K562 (cell line): Measurements from ENCODE around the gene ZDHHC22. TPM values are rescaled to one million over a fixed set of nuclear protein-coding genes. Genes with fewer than 3 reads are reported as not detected.

Experiments
- ATAC-seq: fragments of 200-7000 bp; cut with Tn5 transposase; 3 replicates; pipeline ENCODE4 v1.9.1; 2020; ENCODE audit warnings: moderate library complexity
- BruUV-seq: library from RNA; stranded (reverse); fragments of 400-500 nt; replicated peaks from 2 replicates; lab custom pipeline; 2021; lab: Mats Ljungman, UMichigan
- CTCF ChIA-PET: fragments of 300-600 bp; formaldehyde crosslinking; extraction: SDS; loops from one replicate; lab custom pipeline; 2021; ENCODE audit warnings: low intra/inter-chr PET ratio; lab: Yijun Ruan, JAX
- POLR2A ChIA-PET: fragments of 300-600, 350-650 bp; sonication (Branson Sonifier 250); formaldehyde crosslinking; extraction: SDS; loops from one replicate; lab custom pipeline; 2021; ENCODE audit warnings: antibody characterized with exemption, inconsistent platforms; lab: Yijun Ruan, JAX
- DNase-seq, 4 experiments: peaks; one replicate each; pipeline versions ENCODE4 v3.0.0 to v3.0.0-alpha.2; 2011 to 2018; ENCODE audit warnings: low spot score in 3 of 4, mixed read lengths in 3 of 4; ENCODE audit errors: extremely low read depth in 1 of 4
- FAIRE-seq: peaks from 2 replicates; lab custom pipeline; 2011; peaks lifted over from hg19 to GRCh38; lab: Jason Lieb, UNC
- H2AFZ ChIP-seq: 2 replicates; pipeline ENCODE4 v1.6.0; 2011; ENCODE audit warnings: low read depth, low read length, control low read depth, inconsistent platforms
- H3K27ac ChIP-seq: fragments of 200-600 bp; 3 replicates; pipeline ENCODE4 v1.8.0; 2011; ENCODE audit warnings: low read depth, mild to moderate bottlenecking, control low read depth, inconsistent platforms, low read length, moderate library complexity, mixed read lengths; ENCODE audit errors: extremely low read depth
- H3K27me3 ChIP-seq, 2 experiments: fragments of 300-600 bp in 1 of 2; 2 replicates in 1 of 2; 3 replicates in 1 of 2; pipeline versions ENCODE4 v1.6.0 to v1.8.0; 2011; ENCODE audit warnings: inconsistent platforms in 2 of 2, low read length in 2 of 2, mild to moderate bottlenecking in 1 of 2, mixed read lengths in 1 of 2, moderate library complexity in 1 of 2; ENCODE audit not compliant: control insufficient read depth in 2 of 2, insufficient read depth in 2 of 2
- H3K36me3 ChIP-seq: fragments of 300-600 bp; 3 replicates; pipeline ENCODE4 v1.8.0; 2011; ENCODE audit warnings: mild to moderate bottlenecking, low read length, inconsistent platforms; ENCODE audit not compliant: control insufficient read depth, insufficient read depth
- H3K4me1 ChIP-seq, 2 experiments: fragments of 200-600 bp in 1 of 2; replicated peaks in 1 of 2; 2 replicates in 1 of 2; 3 replicates in 1 of 2; pipeline versions ENCODE4 v1.5.1 to v1.8.0; 2011; ENCODE audit warnings: inconsistent platforms in 2 of 2, low read length in 2 of 2, mild to moderate bottlenecking in 1 of 2, mixed read lengths in 1 of 2, moderate library complexity in 1 of 2; ENCODE audit not compliant: control insufficient read depth in 2 of 2, insufficient read depth in 2 of 2
- H3K4me2 ChIP-seq: 2 replicates; pipeline ENCODE4 v1.6.1; 2011; ENCODE audit warnings: low read length, control low read depth, inconsistent platforms, mixed read lengths; ENCODE audit not compliant: insufficient read depth
- H3K4me3 ChIP-seq: fragments of 200-600 bp; sonication (generic), shearing (Covaris generic); 2 replicates; pipeline ENCODE4 v1.5.1; 2016; ENCODE audit warnings: control low read depth, inconsistent platforms
- H3K79me2 ChIP-seq: fragments of 200-600 bp; 3 replicates; pipeline ENCODE4 v1.8.0; 2011; ENCODE audit warnings: low read length, inconsistent platforms; ENCODE audit not compliant: control insufficient read depth, insufficient read depth
- H3K9ac ChIP-seq, 2 experiments: 2 replicates each; pipeline versions ENCODE4 v1.6.0 to v1.6.1; 2011; ENCODE audit warnings: low read depth in 2 of 2, low read length in 2 of 2, control low read depth in 1 of 2, inconsistent platforms in 1 of 2, mild to moderate bottlenecking in 1 of 2, mixed read lengths in 1 of 2; ENCODE audit not compliant: insufficient read depth in 1 of 2
- H3K9me1 ChIP-seq: one replicate; pipeline ENCODE4 v1.6.0; 2011; ENCODE audit warnings: inconsistent platforms, mild to moderate bottlenecking, low read length, moderate library complexity; ENCODE audit not compliant: control insufficient read depth, insufficient read depth
- H3K9me3 ChIP-seq: replicated peaks from 2 replicates; pipeline ENCODE4 v1.5.1; 2011; ENCODE audit warnings: low read depth, low read length, inconsistent platforms; ENCODE audit not compliant: control insufficient read depth, insufficient read depth
- H4K20me1 ChIP-seq: replicated peaks from 2 replicates; pipeline ENCODE4 v1.6.1; 2011; ENCODE audit warnings: low read length, inconsistent platforms, mixed read lengths; ENCODE audit not compliant: control insufficient read depth, insufficient read depth
- CGGBP1 ChIP-seq: fragments of 250-450 bp; sonication (Bioruptor Pico); IDR thresholded peaks from 2 replicates; pipeline ENCODE4 v1.9.0; 2021; ENCODE audit warnings: mild to moderate bottlenecking
- NR2C1 ChIP-seq, 2 experiments: fragments of 450-650 bp; IDR thresholded peaks; 2 replicates each; pipeline ENCODE4 v1.6.1; 2017; ENCODE audit warnings: mild to moderate bottlenecking in 2 of 2, antibody characterized with exemption in 1 of 2, inconsistent platforms in 1 of 2, missing compliant biosample characterization in 1 of 2, missing genetic modification characterization in 1 of 2
- RFX1 ChIP-seq: fragments of 450-650 bp; IDR thresholded peaks from 2 replicates; pipeline ENCODE4 v1.6.1; 2016; ENCODE audit warnings: mild to moderate bottlenecking, moderate library complexity
- SP1 ChIP-seq: sonication (generic); formaldehyde crosslinking; IDR thresholded peaks from 2 replicates; pipeline ENCODE4 v1.8.1; 2022; ENCODE audit warnings: mild to moderate bottlenecking, missing genetic modification reagents
- ZFP30 ChIP-seq: fragments of 250-450 bp; sonication (Bioruptor Pico); IDR thresholded peaks from 2 replicates; pipeline ENCODE4 v1.8.0; 2022; ENCODE audit warnings: moderate library complexity, mild to moderate bottlenecking, inconsistent platforms, borderline replicate concordance
- ZNF644 ChIP-seq: fragments of 200-800 bp; sonication (Bioruptor generic); IDR thresholded peaks from 2 replicates; pipeline ENCODE4 v1.6.1; 2016; ENCODE audit warnings: low read depth, missing genetic modification characterization, missing compliant biosample characterization
- ZNF77 ChIP-seq: fragments of 250-450 bp; sonication (Bioruptor Pico); IDR thresholded peaks from 2 replicates; pipeline ENCODE4 v1.5.0; 2020
- WGBS: fragments of 100-300 bp; shearing (Covaris generic); methylation state at CpG from one replicate; pipeline ENCODE4 v1.1.6; 2016; ENCODE audit warnings: low coverage, mixed read lengths; ENCODE audit not compliant: insufficient coverage; ENCODE audit errors: missing lambda C conversion rate; 5-methylcytosine and 5-hydroxymethylcytosine counted together
- in situ Hi-C: fragments of 300-500 bp; cut with MboI; formaldehyde crosslinking; loops from 4 replicates; pipeline ENCODE4 v1.15.0; 2018; ENCODE audit warnings: inconsistent platforms, mixed read lengths
- intact Hi-C: fragments of 100-400 bp; cut with micrococcal nuclease; formaldehyde crosslinking; loops from 2 replicates; pipeline ENCODE4 v1.14.2; 2022
- polyA plus RNA-seq, 8 experiments: library from polyadenylated mRNA; depleted of rRNA in 4 of 8; stranded (reverse) in 5 of 8; unstranded in 3 of 8; fragments of >200 nt; fragmentation: Nextera tagmentation in 2 of 8; fragmentation: Illumina TruSeq in 1 of 8; extraction: Ambion mirVana in 2 of 8; extraction: Trizol in 1 of 8; gene quantifications; 2 replicates each; pipeline versions ENCODE4 v1.2.1 to v1.2.3, GENCODE V29; 2011 to 2014; ENCODE audit warnings: inconsistent platforms in 1 of 8, missing spikeins in 1 of 8
- total RNA-seq, 7 experiments: library from RNA; depleted of rRNA in 6 of 7; stranded (reverse); fragments of >200 nt in 6 of 7; fragmentation: Illumina TruSeq in 2 of 7; extraction: Trizol in 2 of 7; gene quantifications; 2 replicates each; pipeline versions ENCODE4 v1.2.1 to v1.2.3, GENCODE V29; 2011 to 2021; ENCODE audit warnings: low replicate concordance in 1 of 7
- TF ChIP-seq, protein P1 (sequence below): sonication (generic); formaldehyde crosslinking; IDR thresholded peaks from 2 replicates; pipeline ENCODE4 v1.8.0; 2023; ENCODE audit warnings: mild to moderate bottlenecking, missing genetic modification reagents

Gene ZDHHC22
- total and polyA plus RNA-seq, 9 of the 15 experiments (the other 6 are each of a cell fraction or from before 2014, with no cell fraction given): not detected

DNA sequence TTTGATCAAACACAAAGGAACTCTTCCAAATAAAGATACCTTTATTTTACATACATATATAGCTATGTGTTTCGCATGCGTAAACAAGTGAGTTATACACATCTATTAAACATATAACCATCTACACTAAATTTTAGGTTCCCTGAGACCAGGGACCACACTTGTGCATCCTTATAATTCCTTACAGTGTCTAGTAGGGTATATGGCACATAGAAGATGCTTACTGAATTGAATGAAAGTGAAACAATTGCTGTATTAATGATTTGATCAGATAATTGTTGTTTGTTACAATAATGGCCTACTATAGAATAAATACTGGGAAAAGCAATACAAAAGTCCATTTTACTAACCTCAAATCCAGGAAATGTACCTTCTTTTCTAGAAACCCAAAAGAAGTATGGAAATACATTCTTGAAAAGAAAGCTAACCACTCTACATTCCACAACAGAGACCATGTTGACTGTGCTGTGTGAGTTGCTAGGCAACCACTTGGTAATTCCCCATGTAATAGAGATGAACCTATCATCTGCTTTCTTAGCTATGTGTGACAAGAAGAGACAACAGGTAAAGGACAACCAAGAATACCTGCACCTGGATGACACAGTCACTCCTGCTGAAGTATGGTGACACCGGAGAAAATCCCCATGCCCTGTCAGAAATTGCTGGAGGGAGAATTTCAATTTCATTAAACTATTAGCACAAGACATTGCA, 55.4 kb downstream of the ZDHHC22 start:
- CTCF ChIA-PET: no interaction called here
- H3K4me2 ChIP-seq: no peak overlapping the region
- no peak overlapping the region for H2AFZ ChIP-seq
- H3K27ac ChIP-seq: no peak overlapping the region
- ATAC-seq (no peak), DNase-seq (no peak), FAIRE-seq (no peak)
- intact Hi-C loops: no loop called here
- 64% methylated on average over 3 of the region's 3 CpGs for WGBS
- no peaks in the 10 kb centered on the region for H3K9me3 ChIP-seq
- TF ChIP-seq CGGBP1 (no peak), RFX1 (peak; percentile 78), NR2C1 (IDR thresholded peaks at IDR 0.05) (no peak), NR2C1 (tag; IDR thresholded peaks at IDR 0.05) (no peak), ZNF77 (CRISPR knock-in tag) (no peak), ZFP30 (no peak), ZNF644 (no peak), SP1 (CRISPR knock-in tag) (no peak)
- TF ChIP-seq, protein P1, sequence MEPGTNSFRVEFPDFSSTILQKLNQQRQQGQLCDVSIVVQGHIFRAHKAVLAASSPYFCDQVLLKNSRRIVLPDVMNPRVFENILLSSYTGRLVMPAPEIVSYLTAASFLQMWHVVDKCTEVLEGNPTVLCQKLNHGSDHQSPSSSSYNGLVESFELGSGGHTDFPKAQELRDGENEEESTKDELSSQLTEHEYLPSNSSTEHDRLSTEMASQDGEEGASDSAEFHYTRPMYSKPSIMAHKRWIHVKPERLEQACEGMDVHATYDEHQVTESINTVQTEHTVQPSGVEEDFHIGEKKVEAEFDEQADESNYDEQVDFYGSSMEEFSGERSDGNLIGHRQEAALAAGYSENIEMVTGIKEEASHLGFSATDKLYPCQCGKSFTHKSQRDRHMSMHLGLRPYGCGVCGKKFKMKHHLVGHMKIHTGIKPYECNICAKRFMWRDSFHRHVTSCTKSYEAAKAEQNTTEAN (CRISPR knock-in tag): no peak
- peaks cover 7 to 10% of the 10 kb centered on the region in 2 experiments; a peak in 3 of 5 replicates for H3K27me3 ChIP-seq
- no peak overlapping the region for H3K9ac ChIP-seq
- BruUV-seq: no TSS peak
- no peaks in the 10 kb centered on the region for H3K9me1 ChIP-seq
- no peaks in the 10 kb centered on the region for H4K20me1 ChIP-seq
- H3K36me3 ChIP-seq: no peaks in the 10 kb centered on the region
- peaks cover 0 to 13% of the 10 kb centered on the region in 2 experiments; a peak in 3 of 5 replicates for H3K4me1 ChIP-seq
- in situ Hi-C loops: no loop called here
- H3K79me2 ChIP-seq: no peaks in the 10 kb centered on the region
- no peak overlapping the region for H3K4me3 ChIP-seq
- POLR2A ChIA-PET: interaction anchor here (0.7 to 2.6 kb wide), 3 partner anchors 9 to 218 kb away, joined by 3 to 11 read pairs (median 8); partner anchors contain the start of gene CIPC
